Neural crest cell (in vitro differentiated cells): ENCODE measurements around the gene CACTIN. TPM values are rescaled to one million over a fixed set of nuclear protein-coding genes. Genes with fewer than 3 reads are reported as not detected.

Experiments
- DNase-seq: peaks from one replicate; pipeline ENCODE4 v3.0.0; 2021; ENCODE audit warnings: low read depth, mixed read lengths, low spot score
- H3K27ac Mint-ChIP-seq: one replicate; pipeline ENCODE4 v1.8.0; 2021; ENCODE audit warnings: mild to moderate bottlenecking, mixed read lengths; ENCODE audit not compliant: unreplicated experiment
- H3K27me3 Mint-ChIP-seq: 2 replicates; pipeline ENCODE4 v1.8.0; 2021; ENCODE audit warnings: low read depth, mild to moderate bottlenecking, mixed read lengths
- H3K36me3 Mint-ChIP-seq: 2 replicates; pipeline ENCODE4 v1.8.0; 2021; ENCODE audit warnings: low read depth, mild to moderate bottlenecking, mixed read lengths
- H3K4me1 Mint-ChIP-seq: 2 replicates; pipeline ENCODE4 v1.8.0; 2021; ENCODE audit warnings: mixed read lengths
- H3K4me3 Mint-ChIP-seq: one replicate; pipeline ENCODE4 v1.8.0; 2021; ENCODE audit warnings: mild to moderate bottlenecking, mixed read lengths
- H3K9me3 Mint-ChIP-seq: 2 replicates; pipeline ENCODE4 v1.8.0; 2021; ENCODE audit warnings: mixed read lengths
- CTCF ChIP-seq: fragments of 200-600 bp; sonication (generic); conservative IDR thresholded peaks from 2 replicates; pipeline ENCODE4 v1.5.0; 2021; ENCODE audit warnings: antibody characterized with exemption, mild to moderate bottlenecking
- total RNA-seq: library from RNA; stranded (reverse); gene quantifications from 2 replicates; pipeline ENCODE4 v1.2.1, GENCODE V29; 2021

CACTIN gene
- total RNA-seq, 1 donor from 2014 or later: 33.5 TPM

- H3K9me3 Mint-ChIP-seq: no peaks in the 10 kb centered on the region
- H3K4me1 Mint-ChIP-seq: peaks cover 25% of the 10 kb centered on the region
- DNase-seq: no peak
- H3K4me3 Mint-ChIP-seq: no peak overlapping the region
- H3K36me3 Mint-ChIP-seq: no peaks in the 10 kb centered on the region
- H3K27me3 Mint-ChIP-seq: no peaks in the 10 kb centered on the region
- no peak for TF ChIP-seq CTCF
- no peak overlapping the region for H3K27ac Mint-ChIP-seq
Measured at GRCh38 chr19:3671680-3672574, 45.3 kb upstream of the CACTIN start.

DNA sequence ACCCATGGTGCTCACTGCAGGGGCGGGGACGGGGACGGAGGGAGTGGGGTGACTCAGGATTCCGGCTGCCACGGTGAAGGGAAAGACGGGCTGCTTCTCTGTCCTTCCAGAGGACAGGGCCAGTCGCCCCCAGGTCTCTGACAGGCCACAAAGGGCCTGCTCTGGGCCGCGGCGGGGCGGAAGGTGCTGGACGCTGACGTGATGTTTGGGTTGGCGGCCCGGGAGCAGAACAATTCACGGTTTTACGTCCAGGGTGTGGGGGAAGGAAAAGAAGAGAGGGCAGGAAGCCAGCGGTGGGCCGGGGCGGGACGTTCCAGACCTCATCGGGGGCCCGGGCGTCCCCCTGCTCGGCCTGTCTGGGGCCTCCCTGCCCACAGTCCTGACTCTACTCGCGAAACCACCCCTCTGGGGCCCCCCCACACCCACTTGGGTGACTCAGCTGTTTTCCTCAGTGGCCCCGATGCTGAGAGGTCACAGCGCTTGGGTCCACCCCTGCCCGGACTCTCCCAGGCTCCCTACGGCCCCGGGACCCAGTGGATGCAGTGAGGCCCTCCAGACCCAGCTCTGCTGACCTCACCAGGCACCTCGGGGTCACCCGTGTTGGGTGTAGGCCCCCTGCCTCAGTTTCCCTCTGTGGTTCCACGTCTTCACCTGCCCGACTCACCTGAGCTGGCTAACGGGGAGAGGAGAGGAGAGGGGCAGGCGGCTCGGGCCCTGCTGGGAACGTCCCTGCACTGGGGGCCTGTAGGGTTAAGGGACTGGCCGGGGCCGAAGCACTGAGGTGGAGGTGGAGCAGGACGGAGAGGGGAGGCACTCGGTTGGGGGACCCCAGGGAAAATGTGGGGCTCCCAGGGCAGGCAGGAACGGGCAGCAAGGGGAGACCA, 44.4 kb upstream of the CACTIN start:
- Mint-ChIP-seq H3K4me3 (peak overlapping the region; percentile 51), H3K27ac (peak overlapping the region; percentile 98), H3K27me3 (no peaks in the 10 kb centered on the region), H3K4me1 (peaks cover 25% of the 10 kb centered on the region), H3K9me3 (no peaks in the 10 kb centered on the region), H3K36me3 (no peaks in the 10 kb centered on the region)
- no peak for DNase-seq
- no peak for TF ChIP-seq CTCF

GRCh38 chr19:3669947-3670795, 43.6 kb upstream of the CACTIN start:
- Mint-ChIP-seq H3K9me3 (no peaks in the 10 kb centered on the region), H3K27me3 (no peaks in the 10 kb centered on the region), H3K4me1 (peaks cover 25% of the 10 kb centered on the region), H3K4me3 (no peak overlapping the region), H3K27ac (no peak overlapping the region), H3K36me3 (no peaks in the 10 kb centered on the region)
- TF ChIP-seq CTCF: no peak
- DNase-seq: no peak

GRCh38 chr19:3669082-3669946, 42.7 kb upstream of the CACTIN start:
- Mint-ChIP-seq H3K9me3 (no peaks in the 10 kb centered on the region), H3K36me3 (no peaks in the 10 kb centered on the region), H3K27me3 (no peaks in the 10 kb centered on the region), H3K4me3 (no peak overlapping the region), H3K27ac (no peak overlapping the region), H3K4me1 (peaks cover 25% of the 10 kb centered on the region)
- DNase-seq: no peak
- no peak for TF ChIP-seq CTCF
